Measurements from ENCODE around the gene CREB3L2. TPM values are rescaled to one million over a fixed set of nuclear protein-coding genes. Genes with fewer than 3 reads are reported as not detected.
"Not testable (repeated sequence)": the region's sequence is repeated elsewhere in the genome, so short reads cannot be mapped to it uniquely, and the experiment has no call there.

Gene CREB3L2
- polyA plus RNA-seq, 3 donors = 7.9 to 14.1 (median 11.5) TPM

DNA sequence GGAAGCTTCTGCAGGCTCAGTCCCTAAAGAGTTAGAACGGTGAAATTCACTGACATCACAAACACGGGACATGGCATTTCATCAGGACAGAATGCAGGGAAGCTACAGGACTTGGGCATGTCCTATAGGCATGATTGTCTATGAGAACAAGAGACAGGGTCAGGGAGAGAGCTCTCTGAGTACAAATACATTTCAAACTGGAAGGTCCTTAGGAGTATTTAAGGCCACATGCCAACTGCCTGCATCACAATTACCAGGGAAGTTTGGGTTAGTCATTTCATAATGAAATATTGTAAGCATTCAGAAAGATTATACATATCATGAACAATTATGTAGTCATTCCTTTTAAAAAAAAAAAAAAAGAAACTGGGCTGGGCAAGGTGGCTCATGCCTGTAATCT lies 71.3 kb downstream of the CREB3L2 start:
- WGBS, 3 donors = 60 to 91% (median 67%) methylated on average over 2 of the region's 2 CpGs
- no peak overlapping the region for H3K27ac ChIP-seq (ENCODE audit: low read depth, low read length)

DNA sequence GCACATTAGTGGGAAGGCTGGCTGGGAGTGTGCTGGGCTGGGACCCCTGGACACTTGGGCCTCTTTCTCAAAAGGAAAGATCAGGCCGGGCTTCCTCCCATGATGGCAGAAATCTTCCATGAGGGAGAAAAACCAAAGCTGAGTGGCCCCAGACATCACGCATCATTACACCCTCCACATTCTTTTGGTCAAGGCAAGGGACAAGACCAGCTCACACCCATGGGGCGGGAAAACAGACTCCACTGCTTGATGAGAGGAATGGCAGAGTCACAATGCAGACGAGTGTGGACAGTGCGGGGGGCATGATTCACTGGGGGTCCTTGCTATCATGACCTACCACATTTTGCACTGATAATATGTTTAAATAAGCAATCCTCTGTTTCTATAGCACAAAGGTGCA lies 73.3 kb downstream of the CREB3L2 start:
- 95 to 98% (median 96%) methylated on average over 5 of the region's 5 CpGs for WGBS, 3 donors
- H3K27ac ChIP-seq (ENCODE audit: low read depth, low read length) = no peak overlapping the region

DNA sequence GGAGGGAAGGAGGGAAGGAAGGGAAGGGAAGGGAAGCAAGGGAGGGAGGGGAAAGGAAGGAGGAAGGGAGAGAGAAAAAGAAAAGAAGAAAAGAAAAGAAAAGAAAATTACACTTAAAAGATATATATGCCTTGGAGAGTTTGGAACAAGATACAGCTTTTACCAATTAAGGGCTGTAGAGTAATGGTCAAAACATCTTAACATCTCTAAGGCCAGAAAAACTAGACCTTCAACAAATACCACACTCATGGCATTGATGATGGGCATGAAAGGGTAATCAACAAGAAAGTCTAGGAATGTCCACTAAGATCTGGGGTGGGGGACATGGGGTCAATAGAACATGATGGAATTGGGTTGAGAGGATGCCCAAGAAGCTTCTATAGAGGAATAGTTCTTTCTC lies 74.5 kb downstream of the CREB3L2 start:
- H3K27ac ChIP-seq (ENCODE audit: low read depth, low read length) = no peak overlapping the region

DNA sequence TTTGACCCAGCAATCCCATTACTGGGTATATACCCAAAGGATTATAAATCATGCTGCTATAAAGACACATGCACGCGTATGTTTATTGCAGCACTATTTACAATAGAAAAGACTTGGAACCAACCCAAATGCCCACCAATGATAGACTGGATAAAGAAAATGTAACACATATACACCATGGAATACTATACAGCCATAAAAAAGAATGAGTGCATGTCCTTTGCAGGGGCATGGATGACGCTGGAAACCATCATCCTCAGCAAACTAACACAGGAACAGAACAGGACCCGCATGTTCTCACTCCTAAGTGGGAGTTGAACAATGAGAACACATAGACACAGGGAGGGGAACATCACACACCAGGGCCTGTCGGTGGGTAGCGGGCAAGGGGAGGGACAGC lies 75.7 kb downstream of the CREB3L2 start:
- H3K27ac ChIP-seq (ENCODE audit: low read depth, low read length) = not testable (repeated sequence)
- 97 to 98% (median 97%) methylated on average over 6 of the region's 6 CpGs for WGBS, 3 donors

DNA sequence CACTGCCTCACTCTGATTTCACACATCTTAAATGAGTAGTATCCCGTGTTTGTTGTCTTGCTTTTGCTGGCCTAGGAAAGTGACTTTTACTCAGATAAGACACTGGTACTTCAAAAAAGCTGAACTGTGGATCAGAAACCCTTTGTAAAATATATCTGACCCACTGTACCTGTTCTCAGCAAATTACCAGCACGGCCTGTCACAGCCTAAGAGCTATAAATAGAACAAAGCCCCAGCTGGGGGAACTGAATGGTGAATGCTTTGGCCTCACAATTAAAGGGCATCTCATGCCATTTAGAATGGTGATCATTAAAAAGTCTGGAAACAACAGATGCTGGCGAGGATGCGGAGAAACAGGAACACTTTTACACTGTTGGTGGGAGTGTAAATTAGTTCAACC lies 76.1 kb downstream of the CREB3L2 start:
- H3K27ac ChIP-seq (ENCODE audit: low read depth, low read length) = no peak overlapping the region
- WGBS, 3 donors = 72 to 90% (median 89%) methylated on average over 4 of the region's 4 CpGs

DNA sequence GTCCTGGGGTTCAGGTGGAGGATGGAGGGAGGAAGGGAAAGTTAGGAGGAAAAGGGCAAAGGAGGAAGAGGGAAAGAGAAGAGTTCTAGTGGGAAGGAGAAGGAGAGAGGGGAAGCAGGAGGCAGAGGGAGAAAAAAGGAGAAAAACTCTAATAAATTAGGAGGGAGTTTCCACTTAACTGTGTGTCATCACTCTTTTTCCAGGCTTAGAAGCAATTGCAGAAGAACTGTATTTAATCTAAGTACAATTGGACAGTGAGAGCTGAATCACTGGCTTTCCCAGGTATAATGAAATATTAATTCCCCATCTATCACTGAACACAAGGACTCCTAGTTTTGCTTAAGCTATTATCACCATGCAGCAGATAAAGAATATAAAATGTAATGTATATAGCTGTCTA lies 76.8 kb downstream of the CREB3L2 start:
- no peak overlapping the region for H3K27ac ChIP-seq (ENCODE audit: low read depth, low read length)

DNA sequence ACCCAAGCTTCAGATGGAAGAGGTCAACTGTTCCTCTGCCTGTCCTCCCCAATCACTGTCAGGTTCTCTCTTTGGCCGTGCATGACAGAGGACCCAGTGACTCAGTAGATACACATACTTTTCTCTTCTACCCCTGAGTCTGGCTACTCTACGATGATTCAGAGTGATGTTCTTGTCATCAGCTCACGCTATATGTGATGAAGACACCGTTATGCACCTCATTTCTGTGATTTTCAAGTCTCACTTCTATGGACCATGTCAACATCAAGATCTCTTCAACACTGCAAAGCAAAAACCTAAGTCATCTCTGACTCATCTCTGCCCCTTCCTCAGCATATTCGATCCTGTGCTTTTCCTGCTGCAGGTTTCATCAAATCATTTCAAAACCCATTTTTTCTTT lies 78.5 kb downstream of the CREB3L2 start:
- WGBS, 3 donors = 91 to 94% (median 91%) methylated on average over 5 of the region's 5 CpGs
- no peak overlapping the region for H3K27ac ChIP-seq (ENCODE audit: low read depth, low read length)

DNA sequence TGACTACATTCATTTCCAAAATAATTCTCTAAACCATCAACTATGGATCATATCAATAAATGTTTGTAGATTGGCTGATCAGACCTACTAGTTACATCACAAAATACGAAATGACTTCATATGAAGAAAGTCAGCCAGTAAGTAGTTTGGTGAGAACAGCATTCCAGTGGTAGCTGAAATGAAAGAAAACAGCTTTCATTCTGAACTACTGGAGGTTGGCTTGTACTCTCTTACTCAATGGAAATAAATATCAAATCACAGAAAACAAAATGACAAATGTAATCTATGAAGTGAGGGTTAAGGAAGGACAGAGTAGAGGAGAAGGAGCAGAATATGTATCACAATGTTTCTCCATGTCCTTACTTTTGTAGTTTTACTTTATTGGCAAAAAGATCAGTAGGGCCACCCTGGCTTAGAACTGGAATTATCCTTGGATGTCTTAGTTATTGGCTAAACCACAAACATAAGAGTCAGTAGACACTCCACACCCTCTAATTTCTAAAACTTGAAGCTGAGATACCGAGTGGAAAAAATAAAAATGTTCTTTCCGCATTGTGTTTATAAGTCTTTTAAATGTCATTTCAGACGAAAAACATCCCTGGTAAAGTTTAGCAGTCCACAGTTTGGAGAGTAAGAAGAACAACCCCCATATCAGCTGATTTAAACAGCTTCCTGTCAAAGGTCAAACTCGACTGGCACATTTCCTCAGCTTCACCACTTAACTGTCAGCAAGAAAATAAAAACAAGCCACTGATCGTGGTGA lies 81.1 kb downstream of the CREB3L2 start:
- WGBS, 3 donors = 53 to 71% (median 55%) methylated on average over 6 of the region's 6 CpGs
- H3K27ac ChIP-seq (ENCODE audit: low read depth, low read length) = no peak overlapping the region

DNA sequence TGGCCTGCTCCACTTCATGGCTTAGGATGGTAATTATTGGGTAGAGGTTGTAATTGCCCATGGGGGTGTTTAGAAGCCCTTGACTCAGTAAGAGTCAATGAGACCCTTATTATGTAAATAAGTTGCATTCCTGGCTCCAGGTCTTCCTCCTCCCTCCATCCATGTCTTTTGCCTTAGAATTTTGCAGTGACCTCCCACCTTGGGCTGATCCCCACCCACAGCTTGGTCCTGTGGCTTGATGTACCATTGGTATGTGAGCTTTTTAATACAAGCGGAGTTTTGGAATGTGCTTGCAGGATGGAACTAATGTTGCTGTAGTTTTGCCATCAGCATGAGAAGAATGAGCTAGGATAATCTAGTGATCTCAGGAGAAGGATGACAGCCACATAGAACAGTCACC lies 81.9 kb downstream of the CREB3L2 start:
- H3K27ac ChIP-seq (ENCODE audit: low read depth, low read length) = no peak overlapping the region
- 97 to 100% (median 100%) methylated on average over 1 of the region's 1 CpG for WGBS, 3 donors

DNA sequence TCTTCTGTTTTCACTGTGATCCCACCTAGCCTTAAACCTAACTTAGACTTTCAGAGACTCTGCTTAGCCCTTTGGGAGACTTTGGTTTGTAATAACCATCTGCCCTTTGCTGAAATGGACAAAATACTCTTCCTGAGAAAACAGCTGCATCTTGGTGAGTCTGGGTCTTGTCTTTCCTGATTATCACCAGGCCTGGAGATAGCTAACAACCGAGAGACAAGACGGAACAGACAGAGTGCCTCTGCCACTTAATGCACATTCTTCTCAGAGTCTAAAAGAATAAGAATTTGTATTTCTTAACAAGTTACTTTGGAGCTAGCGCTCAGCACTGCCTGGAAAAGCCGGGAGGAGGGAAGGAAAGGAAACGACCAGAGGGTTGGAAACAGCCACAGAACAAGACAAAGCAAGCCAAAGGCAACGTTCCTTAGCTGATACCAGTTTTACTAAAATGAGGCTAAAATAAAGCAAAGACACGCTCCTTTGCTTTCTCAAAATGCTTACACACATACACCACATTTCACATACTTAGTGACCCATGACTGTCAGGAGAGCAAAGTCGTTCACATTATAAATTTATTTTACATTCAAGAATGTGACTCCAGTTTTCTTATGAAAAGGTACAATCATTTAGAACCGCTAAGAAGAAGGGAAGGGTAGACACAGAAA lies 84.8 kb downstream of the CREB3L2 start:
- 78 to 86% (median 81%) methylated on average over 9 of the region's 9 CpGs for WGBS, 3 donors
- H3K27ac ChIP-seq (ENCODE audit: low read depth, low read length) = no peak overlapping the region

DNA sequence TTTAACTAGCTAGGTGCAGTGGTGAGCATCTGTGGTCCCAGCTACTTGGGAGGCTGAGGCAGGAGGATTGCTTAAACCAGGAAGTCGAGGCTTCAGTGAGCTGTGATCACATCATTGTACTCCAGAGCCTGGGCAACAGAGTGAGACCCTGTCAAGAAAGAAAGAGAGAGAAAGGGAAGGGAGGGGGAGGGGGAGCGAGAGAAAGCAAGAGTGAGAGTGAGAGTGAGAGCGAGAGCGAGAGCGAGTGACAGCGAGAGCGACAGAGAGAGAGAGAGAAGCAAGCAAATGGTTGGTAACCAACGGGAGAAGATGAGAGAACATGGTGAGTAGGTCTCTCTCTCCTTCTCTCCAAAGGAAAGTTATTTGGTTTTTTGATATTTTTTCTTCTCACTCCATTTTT lies 85.3 kb downstream of the CREB3L2 start:
- WGBS, 3 donors = 92 to 97% (median 93%) methylated on average over 8 of the region's 8 CpGs
- H3K27ac ChIP-seq (ENCODE audit: low read depth, low read length) = no peak overlapping the region

DNA sequence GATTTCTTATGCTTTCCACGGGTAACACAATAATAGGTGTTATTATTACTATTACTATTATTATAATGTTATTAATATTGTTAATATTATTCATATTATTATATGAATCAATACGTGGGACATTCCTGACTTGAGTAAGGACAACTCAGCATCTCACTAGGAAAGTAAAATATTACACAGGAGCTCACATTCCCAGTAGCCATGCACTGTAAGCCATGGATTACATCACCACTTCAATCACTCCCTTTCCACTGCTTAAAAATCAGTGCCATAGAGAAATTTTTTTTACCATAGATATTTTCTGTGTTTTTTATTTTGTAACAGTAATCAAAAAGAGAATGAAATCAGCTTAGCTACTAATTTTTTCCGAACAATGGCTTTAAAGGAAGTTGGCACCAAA lies 86.6 kb downstream of the CREB3L2 start:
- H3K27ac ChIP-seq (ENCODE audit: low read depth, low read length) = no peak overlapping the region
- WGBS, 3 donors = 83 to 86% (median 85%) methylated on average over 3 of the region's 3 CpGs

DNA sequence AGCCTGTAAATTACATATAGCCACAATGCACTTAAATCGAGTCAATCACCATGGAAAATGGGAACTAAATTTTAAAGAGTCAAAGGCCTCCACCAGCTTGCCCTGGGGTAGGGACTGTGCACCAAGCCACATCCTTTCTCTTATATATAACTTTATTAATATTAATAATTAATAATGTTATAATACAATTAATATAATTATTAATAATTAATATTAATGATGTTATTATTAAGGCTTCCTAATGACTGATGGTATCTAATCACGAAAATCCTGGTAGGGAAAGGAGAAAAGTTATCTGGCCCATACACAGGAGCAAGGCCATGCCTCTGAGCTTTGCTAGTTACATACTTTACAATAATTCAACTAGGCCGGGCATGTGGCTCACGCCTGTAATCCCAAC lies 87.9 kb downstream of the CREB3L2 start:
- 83 to 91% (median 90%) methylated on average over 4 of the region's 4 CpGs for WGBS, 3 donors
- no peak overlapping the region for H3K27ac ChIP-seq (ENCODE audit: low read depth, low read length)

DNA sequence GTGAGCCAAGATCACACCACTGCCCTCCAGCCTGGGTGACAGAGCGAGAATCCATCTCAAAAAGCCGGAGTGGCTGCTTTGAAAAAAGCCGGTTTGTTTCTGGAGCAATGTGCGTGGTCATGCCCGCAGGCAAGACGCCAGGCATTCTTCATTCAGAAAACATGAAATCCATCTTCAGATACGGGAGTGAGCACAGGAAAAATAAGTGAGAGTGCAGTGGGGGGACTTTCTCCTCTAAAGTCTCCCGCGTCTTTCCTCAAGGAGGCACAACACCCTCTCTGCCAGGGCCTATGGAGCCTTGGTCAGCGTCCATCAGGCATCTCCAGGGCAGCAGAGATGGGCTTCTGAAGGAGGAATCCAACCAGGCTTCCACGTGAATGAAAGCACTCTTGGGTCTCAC lies 92.8 kb downstream of the CREB3L2 start:
- WGBS, 3 donors = 90 to 92% (median 90%) methylated on average over 11 of the region's 11 CpGs
- no peak overlapping the region for H3K27ac ChIP-seq (ENCODE audit: low read depth, low read length)

DNA sequence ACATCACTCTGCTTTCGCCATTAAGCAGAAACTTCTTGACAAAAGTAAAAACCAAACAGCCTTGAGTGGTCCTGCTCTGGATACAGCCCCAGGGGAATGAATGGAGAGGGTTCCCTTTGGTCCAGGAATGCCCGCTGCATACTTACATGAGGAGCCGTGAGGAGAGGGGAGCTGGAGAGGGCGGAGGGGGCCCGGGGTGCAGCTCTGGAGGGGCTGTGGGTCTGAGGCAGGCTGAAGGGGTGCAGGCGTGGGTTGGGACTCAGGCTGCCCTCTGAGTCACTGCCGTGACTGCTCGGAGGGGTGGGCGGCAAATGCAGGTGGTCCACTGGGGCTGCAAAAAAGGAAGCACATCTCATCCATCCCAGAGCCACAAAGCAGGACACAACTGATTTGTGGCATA lies 93.8 kb downstream of the CREB3L2 start:
- H3K27ac ChIP-seq (ENCODE audit: low read depth, low read length) = no peak overlapping the region
- WGBS, 3 donors = 94 to 97% (median 96%) methylated on average over 9 of the region's 9 CpGs

DNA sequence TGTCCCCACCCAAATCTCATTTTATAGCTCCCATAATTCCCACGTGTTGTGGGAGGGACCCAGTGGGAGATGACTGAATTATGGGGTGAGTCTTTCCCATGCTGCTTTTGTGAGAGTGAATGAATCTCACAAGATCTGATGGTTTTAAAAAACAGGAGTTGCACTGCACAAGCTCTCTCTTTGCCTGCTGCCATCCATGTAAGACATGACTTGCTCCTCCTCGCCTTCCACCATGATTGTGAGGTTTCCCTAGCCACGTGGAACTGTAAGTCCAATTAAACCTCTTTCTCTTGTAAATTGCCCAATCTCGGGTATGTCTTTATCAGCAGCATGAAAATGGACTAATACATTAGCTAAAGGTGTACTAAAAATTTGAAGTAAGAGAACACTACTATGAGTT lies 95.2 kb downstream of the CREB3L2 start:
- H3K27ac ChIP-seq (ENCODE audit: low read depth, low read length) = not testable (repeated sequence)

DNA sequence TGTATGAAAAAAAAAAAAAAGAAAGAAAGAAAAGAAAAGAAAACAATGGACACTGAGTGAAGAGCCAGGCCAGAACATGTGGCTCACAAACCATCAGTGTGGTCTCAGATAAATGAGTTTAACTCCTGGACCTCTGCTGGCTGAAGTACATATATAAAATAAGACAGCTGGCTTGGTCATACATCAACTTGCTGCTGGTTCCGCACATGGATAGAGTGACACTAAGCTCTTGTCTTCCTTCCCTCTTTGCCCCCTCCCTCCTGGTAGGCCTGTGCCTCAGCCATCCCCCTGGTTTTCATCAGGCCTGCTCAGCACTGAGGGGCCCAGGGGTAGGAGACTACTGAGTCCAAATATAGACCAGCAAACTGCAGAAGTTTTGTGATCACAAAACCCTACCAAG lies 97.1 kb downstream of the CREB3L2 start:
- WGBS, 3 donors = 53 to 60% (median 56%) methylated on average over 1 of the region's 1 CpG
- H3K27ac ChIP-seq (ENCODE audit: low read depth, low read length) = no peak overlapping the region

More for the DNA sequence above, 95.2 kb downstream of the CREB3L2 start:
- WGBS, 3 donors = 90 to 98% (median 94%) methylated on average over 4 of the region's 4 CpGs

DNA sequence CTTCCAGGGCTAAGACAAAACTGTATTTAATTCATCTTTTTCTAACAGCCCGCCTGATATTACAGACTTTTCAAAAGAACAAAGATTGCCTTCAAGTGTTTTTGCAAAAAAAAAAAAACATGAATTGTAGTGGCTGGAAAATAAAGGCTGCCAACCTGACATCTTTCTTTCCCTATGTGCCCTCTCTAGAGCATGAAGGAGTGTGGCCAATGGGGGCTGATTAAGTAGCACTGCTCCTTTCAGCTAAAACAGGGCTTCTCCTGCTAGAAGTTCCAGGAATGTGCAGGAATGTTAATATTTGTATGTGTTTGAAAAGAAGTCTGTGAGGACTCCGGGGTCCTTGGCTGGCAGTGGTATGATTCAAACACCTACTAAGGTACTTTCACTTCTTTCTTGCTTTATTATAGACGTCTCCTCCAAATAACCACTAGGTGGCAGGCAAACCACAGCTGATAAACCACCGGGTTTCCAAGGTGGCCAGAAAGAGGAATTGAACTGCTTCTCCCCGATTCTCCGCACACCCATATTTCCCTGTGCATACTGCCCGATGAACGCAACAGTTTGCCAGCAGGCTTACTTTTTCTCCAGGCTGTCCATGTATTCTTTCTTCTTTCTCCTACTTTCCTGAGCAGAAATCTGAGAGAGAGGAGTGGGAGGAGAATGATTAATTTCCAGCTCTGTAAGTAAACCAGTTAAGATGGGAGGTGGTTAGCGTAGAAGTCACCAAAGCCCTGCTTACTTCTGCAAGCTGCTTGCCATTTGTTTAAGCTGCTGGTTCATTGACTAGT lies 98.3 kb downstream of the CREB3L2 start:
- no peak overlapping the region for H3K27ac ChIP-seq (ENCODE audit: low read depth, low read length)
- WGBS, 3 donors = 26% methylated on average over 9 of the region's 9 CpGs

DNA sequence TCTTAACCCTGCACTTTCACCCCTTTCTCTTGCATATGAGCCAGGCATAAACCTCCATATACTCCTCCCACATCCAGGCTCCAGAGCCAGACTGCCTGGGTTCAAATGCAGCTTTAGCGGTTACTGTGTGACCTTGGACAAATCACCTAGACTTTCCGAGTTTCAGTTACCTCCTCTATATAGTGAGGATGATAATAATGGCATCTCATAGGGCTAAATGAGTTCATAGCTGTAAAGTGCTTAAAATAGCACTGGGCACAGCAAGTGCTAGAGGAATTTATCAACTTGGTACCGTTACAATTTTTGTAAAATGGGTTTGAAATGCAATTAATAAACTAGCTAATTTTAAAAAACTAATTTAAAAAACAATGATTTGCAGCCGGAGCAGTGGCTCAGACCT lies 101.7 kb downstream of the CREB3L2 start:
- WGBS, 3 donors = 72 to 89% (median 89%) methylated on average over 4 of the region's 4 CpGs
- no peak overlapping the region for H3K27ac ChIP-seq (ENCODE audit: low read depth, low read length)

Data from adipose tissue (tissue), 3 donors.